Measurements from ENCODE around the gene NBPF1.

DNA sequence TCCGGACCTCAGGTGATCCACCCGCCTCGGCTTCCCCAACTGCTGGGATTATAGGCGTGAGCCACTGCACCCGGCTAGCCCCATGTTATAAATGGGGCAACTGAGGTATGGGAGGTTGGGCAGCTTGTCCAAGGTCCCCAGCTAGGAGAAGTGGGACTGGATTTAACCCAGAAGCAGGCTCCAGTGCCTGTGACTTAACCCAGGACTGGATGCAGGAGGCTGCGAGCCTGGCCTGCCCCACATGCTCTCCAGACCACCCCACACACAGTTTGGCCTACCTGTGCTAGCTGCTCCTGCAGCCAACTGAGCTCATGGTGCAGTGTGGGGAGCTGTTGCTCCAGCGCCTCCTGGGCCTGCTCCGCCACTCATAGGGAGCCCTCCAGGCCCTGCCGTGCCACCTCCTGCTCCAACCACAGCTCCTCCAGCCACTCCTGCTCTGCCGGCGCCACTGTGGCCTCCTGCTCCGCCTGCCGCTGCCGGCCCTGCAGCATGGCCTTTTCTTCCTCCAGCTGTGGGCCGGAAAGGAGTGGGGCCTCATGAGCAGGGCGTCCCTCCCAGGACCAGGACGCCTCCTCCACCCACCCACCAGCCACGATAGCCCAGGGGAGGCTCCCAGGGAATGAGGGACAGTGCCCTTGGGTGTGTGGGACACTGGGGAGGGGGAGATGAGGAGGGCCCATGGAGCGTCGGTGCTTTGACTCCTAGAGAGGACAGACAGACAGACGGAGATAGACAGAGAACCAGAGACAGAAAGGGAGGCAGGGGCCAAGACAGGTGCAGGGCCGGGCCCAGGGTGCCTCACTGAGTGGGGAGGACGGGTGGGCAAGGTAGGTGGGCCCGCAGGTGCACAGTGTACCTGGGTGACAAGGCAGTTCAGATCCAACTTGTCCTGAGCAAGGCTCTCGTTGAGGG, 12.4 kb upstream of the NBPF1 start:
- TF ChIP-seq CTCF (IDR thresholded peaks at IDR 0.05) = no peak
- no peak for TF ChIP-seq EZH2 (IDR thresholded peaks at IDR 0.05)
- TF ChIP-seq EZH2phosphoT487 (IDR thresholded peaks at IDR 0.05) = no peak

Data from neural progenitor cell (in vitro differentiated cells).